ENCODE results near the gene ST6GALNAC2. TPM values are rescaled to one million over a fixed set of nuclear protein-coding genes. Genes with fewer than 3 reads are reported as not detected.
"Not testable (repeated sequence)": the region's sequence is repeated elsewhere in the genome, so short reads cannot be mapped to it uniquely, and the experiment has no call there.

ST6GALNAC2 gene
- total RNA-seq, 1 experiment from 2014 or later = 0.34 TPM

GRCh38 chr17:76570877-76571471 is 14.7 kb downstream of the ST6GALNAC2 start:
- DNase-seq (ENCODE audit: low read depth) = no peak

GRCh38 chr17:76570457-76570856 is 15.2 kb downstream of the ST6GALNAC2 start:
- DNase-seq (ENCODE audit: low read depth) = no peak

- no peak for DNase-seq (ENCODE audit: low read depth)
Measured at GRCh38 chr17:76569607-76570279, 15.9 kb downstream of the ST6GALNAC2 start.

- DNase-seq (ENCODE audit: low read depth) = no peak
Measured at GRCh38 chr17:76568811-76569221, 16.8 kb downstream of the ST6GALNAC2 start.

GRCh38 chr17:76567634-76568432 is 17.8 kb downstream of the ST6GALNAC2 start:
- no peak for DNase-seq (ENCODE audit: low read depth)

GRCh38 chr17:76566988-76567431 is 18.6 kb downstream of the ST6GALNAC2 start:
- DNase-seq (ENCODE audit: low read depth) = no peak

- DNase-seq (ENCODE audit: low read depth) = no peak
Measured at GRCh38 chr17:76566613-76566943, 19.1 kb downstream of the ST6GALNAC2 start.

GRCh38 chr17:76565728-76566612 is 19.7 kb downstream of the ST6GALNAC2 start:
- no peak for DNase-seq (ENCODE audit: low read depth)

GRCh38 chr17:76564991-76565727 is 20.5 kb downstream of the ST6GALNAC2 start:
- DNase-seq (ENCODE audit: low read depth) = not testable (repeated sequence)

- DNase-seq (ENCODE audit: low read depth) = not testable (repeated sequence)
Measured at GRCh38 chr17:76563359-76563758, 22.3 kb downstream of the ST6GALNAC2 start.

- peak; percentile 91 for DNase-seq (ENCODE audit: low read depth)
Measured at GRCh38 chr17:76562734-76563148, 22.9 kb downstream of the ST6GALNAC2 start.

- DNase-seq (ENCODE audit: low read depth) = peak; percentile 78
Measured at GRCh38 chr17:76561799-76562268, 23.8 kb downstream of the ST6GALNAC2 start.

- no peak for DNase-seq (ENCODE audit: low read depth)
Measured at GRCh38 chr17:76561332-76561731, 24.3 kb downstream of the ST6GALNAC2 start.

- no peak for DNase-seq (ENCODE audit: low read depth)
Measured at GRCh38 chr17:76560877-76561221, 24.8 kb downstream of the ST6GALNAC2 start.

- DNase-seq (ENCODE audit: low read depth) = no peak
Measured at GRCh38 chr17:76560036-76560876, 25.4 kb downstream of the ST6GALNAC2 start.

GRCh38 chr17:76559460-76559859 is 26.2 kb downstream of the ST6GALNAC2 start:
- DNase-seq (ENCODE audit: low read depth) = not testable (repeated sequence)

GRCh38 chr17:76558198-76559095 is 27.2 kb downstream of the ST6GALNAC2 start:
- peak; percentile 44 for DNase-seq (ENCODE audit: low read depth)

- peak; percentile 95 for DNase-seq (ENCODE audit: low read depth)
Measured at GRCh38 chr17:76557368-76558197, 28.1 kb downstream of the ST6GALNAC2 start.
